AG04449 (cell line): ENCODE results near the gene RND3.
A peak's percentile ranks its signal among the peaks of the same experiment; 100 is the strongest.

ENCODE experiments used
- CTCF ChIA-PET: fragments of 350-600 bp; formaldehyde crosslinking; extraction: SDS; loops from one replicate; lab custom pipeline; 2021; ENCODE audit warnings: antibody characterized with exemption; lab: Yijun Ruan, JAX
- POLR2A ChIA-PET: fragments of 400-600, 350-600 bp; formaldehyde crosslinking; extraction: SDS; loops from one replicate; lab custom pipeline; 2020; ENCODE audit warnings: antibody characterized with exemption, inconsistent platforms; lab: Yijun Ruan, JAX
- DNase-seq: peaks from one replicate; pipeline ENCODE4 v3.0.0-alpha.2; 2010; ENCODE audit warnings: low read depth, low spot score
- H3K4me3 ChIP-seq: 2 replicates; pipeline ENCODE4 v1.5.1; 2011; ENCODE audit warnings: low read depth, mild to moderate bottlenecking, control low read depth, low read length
- TF ChIP-seq, protein P1 (sequence below): IDR thresholded peaks from one replicate; pipeline ENCODE4 v1.5.1; 2011; ENCODE audit warnings: mild to moderate bottlenecking, moderate library complexity, low read length, control low read depth, inconsistent platforms; ENCODE audit not compliant: insufficient read depth; ENCODE audit errors: missing control alignments

RND3 gene

DNA sequence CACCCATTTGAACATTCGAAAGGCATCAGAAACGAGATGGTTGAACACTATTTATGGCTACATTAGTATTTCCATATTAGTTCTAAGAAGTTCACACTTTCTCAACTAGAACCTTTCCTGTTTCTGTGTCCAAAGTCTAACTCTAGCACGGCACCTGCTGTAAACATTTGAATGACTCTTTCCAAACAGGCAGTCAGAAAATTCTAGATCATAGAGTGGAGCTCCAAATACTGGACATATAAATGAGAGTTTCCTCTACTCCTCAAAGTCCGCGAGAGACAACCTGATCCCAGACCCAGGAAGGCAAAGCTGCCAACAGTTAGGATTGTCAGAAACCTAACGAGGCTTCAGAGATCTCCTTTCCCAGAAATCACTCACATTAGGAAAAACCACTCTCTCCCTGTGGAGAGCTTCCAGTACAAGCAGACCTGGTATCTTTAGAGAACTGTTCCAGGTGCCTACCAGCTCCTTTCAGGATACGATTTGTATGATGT is 10.6 kb downstream of the RND3 start:
- ChIA-PET CTCF (interaction anchor here (1.1 to 2.0 kb wide), 4 partner anchors 134 to 881 kb away, joined by 3 to 9 read pairs (median 4); no protein-coding TSS in a partner anchor), POLR2A (interaction anchor here (1.5 to 2.3 kb wide), 2 partner anchors 8 to 890 kb away, joined by 4 to 12 read pairs; partner anchors contain the start of gene MMADHC)
- DNase-seq, result no peak

DNA sequence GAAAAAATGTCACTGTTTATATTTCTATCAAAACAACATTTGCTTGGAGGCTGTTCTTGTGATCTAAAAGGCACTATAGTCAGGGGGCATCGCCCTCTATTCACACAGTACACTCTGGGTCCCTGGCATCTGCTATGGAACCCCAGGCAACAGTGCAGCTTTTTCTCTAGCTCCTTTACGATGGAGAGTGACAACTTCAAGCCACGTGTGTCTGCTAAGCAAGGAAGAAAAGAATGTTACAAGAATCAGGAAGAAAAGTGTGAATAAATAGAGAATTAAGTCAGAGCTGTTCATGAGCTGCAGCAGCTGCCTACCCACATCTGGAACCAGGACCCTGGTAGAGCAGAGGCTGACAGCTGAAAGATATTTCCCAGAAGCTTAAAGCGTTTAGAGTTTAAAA is 11.2 kb downstream of the RND3 start:
- DNase-seq, result no peak
- ChIA-PET POLR2A (interaction anchor here (0.5 to 2.3 kb wide), 3 partner anchors 9 to 889 kb away, joined by 3 to 12 read pairs (median 4); partner anchors contain the start of gene MMADHC), CTCF (interaction anchor here (1.1 to 2.0 kb wide), 4 partner anchors 134 to 880 kb away, joined by 3 to 9 read pairs (median 4); no protein-coding TSS in a partner anchor)
- H3K4me3 ChIP-seq, result no peak overlapping the region; the same call in 1 of the 2 replicates
- TF ChIP-seq, protein P1, sequence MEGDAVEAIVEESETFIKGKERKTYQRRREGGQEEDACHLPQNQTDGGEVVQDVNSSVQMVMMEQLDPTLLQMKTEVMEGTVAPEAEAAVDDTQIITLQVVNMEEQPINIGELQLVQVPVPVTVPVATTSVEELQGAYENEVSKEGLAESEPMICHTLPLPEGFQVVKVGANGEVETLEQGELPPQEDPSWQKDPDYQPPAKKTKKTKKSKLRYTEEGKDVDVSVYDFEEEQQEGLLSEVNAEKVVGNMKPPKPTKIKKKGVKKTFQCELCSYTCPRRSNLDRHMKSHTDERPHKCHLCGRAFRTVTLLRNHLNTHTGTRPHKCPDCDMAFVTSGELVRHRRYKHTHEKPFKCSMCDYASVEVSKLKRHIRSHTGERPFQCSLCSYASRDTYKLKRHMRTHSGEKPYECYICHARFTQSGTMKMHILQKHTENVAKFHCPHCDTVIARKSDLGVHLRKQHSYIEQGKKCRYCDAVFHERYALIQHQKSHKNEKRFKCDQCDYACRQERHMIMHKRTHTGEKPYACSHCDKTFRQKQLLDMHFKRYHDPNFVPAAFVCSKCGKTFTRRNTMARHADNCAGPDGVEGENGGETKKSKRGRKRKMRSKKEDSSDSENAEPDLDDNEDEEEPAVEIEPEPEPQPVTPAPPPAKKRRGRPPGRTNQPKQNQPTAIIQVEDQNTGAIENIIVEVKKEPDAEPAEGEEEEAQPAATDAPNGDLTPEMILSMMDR, result no peak

More for the DNA sequence above, 10.6 kb downstream of the RND3 start:
- H3K4me3 ChIP-seq, result peak overlapping the region; percentile 10
- TF ChIP-seq, protein P1, result no peak

DNA sequence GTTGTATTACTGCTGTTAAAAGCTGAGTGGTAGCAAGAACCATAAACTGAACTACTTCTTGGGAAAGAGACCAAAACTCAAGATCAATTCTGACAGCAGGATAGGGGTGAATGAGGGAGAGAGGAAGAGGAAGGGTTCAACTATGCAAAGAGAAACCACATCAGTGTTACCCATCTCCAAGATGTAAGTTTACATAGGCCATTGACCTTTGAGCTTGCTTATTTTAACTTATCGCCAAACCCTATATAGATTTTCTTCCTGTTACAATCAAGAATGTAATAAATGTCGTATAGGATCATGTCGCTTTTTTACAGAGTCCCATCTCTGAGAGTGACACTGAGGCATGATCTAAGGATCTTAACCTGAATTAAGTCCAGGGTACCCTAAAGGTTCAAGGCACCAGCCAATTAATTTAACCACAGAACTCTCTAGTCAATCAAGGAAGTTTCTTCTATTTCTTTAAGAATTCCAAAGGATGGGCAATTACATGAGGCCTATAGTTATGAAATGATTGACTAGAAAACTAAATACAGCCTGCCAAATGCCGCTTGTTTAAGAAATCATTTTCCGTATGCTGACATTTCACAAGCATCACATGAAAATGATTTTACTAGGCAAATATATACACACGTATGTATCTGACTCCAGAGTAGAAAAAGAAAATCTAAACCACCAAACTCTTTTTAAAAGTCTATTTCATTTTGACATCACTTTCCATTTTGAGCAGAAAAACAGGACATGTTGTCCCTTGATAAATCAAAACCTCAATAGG is 11.8 kb downstream of the RND3 start:
- H3K4me3 ChIP-seq, result no peak overlapping the region
- ChIA-PET CTCF (interaction anchor here (1.1 to 2.0 kb wide), 4 partner anchors 135 to 879 kb away, joined by 3 to 9 read pairs (median 4); no protein-coding TSS in a partner anchor), POLR2A (interaction anchor here (0.5 to 2.3 kb wide), 3 partner anchors 9 to 889 kb away, joined by 3 to 12 read pairs (median 4); partner anchors contain the start of gene MMADHC)
- TF ChIP-seq, protein P1, result no peak
- DNase-seq, result no peak

DNA sequence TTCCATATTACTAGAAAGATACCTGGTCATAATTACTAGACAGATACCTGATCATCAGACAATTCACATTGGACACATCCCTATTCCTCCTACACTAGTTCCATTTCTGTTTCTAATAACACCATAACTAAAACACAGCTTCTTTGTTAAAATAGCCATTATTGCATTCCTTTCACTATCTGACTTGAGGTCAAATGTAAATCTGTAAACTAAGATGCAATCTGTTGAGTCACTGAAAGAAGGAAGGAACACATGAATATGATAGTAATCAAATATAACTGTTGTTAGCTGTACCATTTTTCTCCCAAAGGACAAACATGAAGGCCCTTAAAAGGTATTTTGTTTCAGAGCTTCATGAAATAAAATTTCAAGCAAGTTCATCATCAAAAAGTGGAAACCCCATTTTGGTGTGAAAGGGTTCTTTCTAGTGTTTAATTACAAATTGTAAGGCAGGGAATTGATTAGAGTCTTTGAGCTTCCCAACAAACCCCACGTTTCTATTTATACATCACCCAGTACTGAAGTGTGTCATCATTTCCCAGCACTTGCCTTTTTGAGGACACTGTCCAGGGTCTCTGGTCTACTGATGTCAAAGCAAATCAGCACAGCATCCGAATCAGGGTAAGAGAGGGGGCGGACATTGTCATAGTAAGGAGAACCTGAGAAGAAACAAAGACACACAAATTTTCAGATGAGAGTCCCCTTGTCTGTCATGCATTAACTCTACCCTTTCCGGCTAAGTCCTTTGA is 13.0 kb downstream of the RND3 start:
- POLR2A ChIA-PET, result interaction anchor here (1.2 to 1.4 kb wide), 2 partner anchors 11 to 127 kb away, joined by 4 read pairs; no protein-coding TSS in a partner anchor
- no peak overlapping the region for H3K4me3 ChIP-seq
- CTCF ChIA-PET, result interaction anchor here (2.0 kb wide), 1 partner anchor 10 kb away, joined by 6 read pairs; no protein-coding TSS in a partner anchor
- TF ChIP-seq, protein P1, result no peak
- no peak for DNase-seq

DNA sequence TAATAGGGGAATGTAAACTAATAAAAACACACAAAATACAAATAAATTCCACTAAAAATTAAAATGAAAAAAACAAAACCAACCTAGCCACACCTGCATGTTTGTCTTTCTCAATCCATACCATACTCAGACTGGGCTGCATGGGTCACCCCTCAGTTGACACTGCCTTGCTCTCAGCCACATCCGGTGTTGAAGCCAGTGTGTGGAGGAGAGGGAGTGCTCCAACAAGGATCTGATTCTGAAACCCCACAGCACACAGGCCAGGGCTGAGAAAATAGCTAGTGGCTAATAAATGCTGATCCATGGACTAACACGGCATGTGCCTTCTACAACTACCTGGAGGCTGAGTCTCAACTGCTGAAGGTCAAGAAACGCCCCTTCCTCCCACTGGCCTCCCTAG is 13.7 kb downstream of the RND3 start:
- CTCF ChIA-PET, result interaction anchor here (2.0 kb wide), 1 partner anchor 10 kb away, joined by 6 read pairs; no protein-coding TSS in a partner anchor
- TF ChIP-seq, protein P1, result no peak
- H3K4me3 ChIP-seq, result no peak overlapping the region
- no peak for DNase-seq
- POLR2A ChIA-PET, result interaction anchor here (1.4 kb wide), 1 partner anchor 12 kb away, joined by 4 read pairs; no protein-coding TSS in a partner anchor
